ENCODE results near the gene GRID1. TPM values are rescaled to one million over a fixed set of nuclear protein-coding genes. Genes with fewer than 3 reads are reported as not detected.
A peak's percentile ranks its signal among the peaks of the same experiment; 100 is the strongest.

The GRID1 gene
- total and polyA plus RNA-seq, 9 of the 15 experiments (the other 6 are each of a cell fraction or from before 2014, with no cell fraction given), result 0.01 to 7.2 (median 1.2) TPM

GRCh38 chr10:85946713-85947326 lies 419.8 kb downstream of the GRID1 start (continued):
- TF ChIP-seq ILF3 (IDR thresholded peaks at IDR 0.05; ENCODE audit: borderline replicate concordance) (no peak), NFE2 (IDR thresholded peaks at IDR 0.05; ENCODE audit: low read depth) (peak; percentile 80), ZNF57 (CRISPR knock-in tag; IDR thresholded peaks at IDR 0.05) (no peak), MAFG (tag; conservative IDR thresholded peaks at IDR 0.05) (peak; percentile 55), MAFK (IDR thresholded peaks at IDR 0.05; ENCODE audit: low read length) (peak; percentile 14; the same call in 1 of the 2 replicates)

GRCh38 chr10:85936161-85936560 lies 430.4 kb downstream of the GRID1 start:
- H4K20me1 ChIP-seq (replicated peaks; ENCODE audit: control insufficient read depth, insufficient read depth, low read length), result no peaks in the 10 kb centered on the region
- no peak overlapping the region for H3K4me2 ChIP-seq (ENCODE audit: insufficient read depth, low read length)
- no peaks in the 10 kb centered on the region for H3K36me3 ChIP-seq (ENCODE audit: control insufficient read depth, insufficient read depth, low read length)
- intact Hi-C loops (cut with micrococcal nuclease) (no loop called here), in situ Hi-C loops (cut with MboI) (no loop called here)
- no peak overlapping the region for H3K9ac ChIP-seq (ENCODE audit: insufficient read depth in 1 of 2, low read depth in 2 of 2, low read length in 2 of 2)
- no peaks in the 10 kb centered on the region for H3K9me3 ChIP-seq (replicated peaks; ENCODE audit: control insufficient read depth, insufficient read depth, low read depth, low read length)
- WGBS (ENCODE audit: insufficient coverage, low coverage, missing lambda C conversion rate), result 0% methylated on average over 1 of the region's 1 CpG
- H3K4me3 ChIP-seq, result no peak overlapping the region
- no peak for DNase-seq (ENCODE audit: extremely low read depth in 1 of 4, low spot score in 3 of 4)
- no peaks in the 10 kb centered on the region for H3K27me3 ChIP-seq (ENCODE audit: control insufficient read depth in 2 of 2, insufficient read depth in 2 of 2, low read length in 2 of 2)
- no TSS peak for BruUV-seq (replicated peaks)
- ChIA-PET CTCF (ENCODE audit: low intra/inter-chr PET ratio) (no interaction called here), POLR2A (interaction anchor here (1.9 kb wide), 1 partner anchor 11 kb away, joined by 5 read pairs; no protein-coding TSS in a partner anchor)
- no peaks in the 10 kb centered on the region for H3K79me2 ChIP-seq (ENCODE audit: control insufficient read depth, insufficient read depth, low read length)
- FAIRE-seq, result no peak
- no peak overlapping the region for H3K27ac ChIP-seq (ENCODE audit: extremely low read depth, low read depth, low read length)
- H3K9me1 ChIP-seq (ENCODE audit: control insufficient read depth, insufficient read depth, low read length), result no peaks in the 10 kb centered on the region
- no peak overlapping the region for H2AFZ ChIP-seq (ENCODE audit: low read depth, low read length)
- ATAC-seq, result no peak
- H3K4me1 ChIP-seq (replicated peaks in 1 of 2; ENCODE audit: control insufficient read depth in 2 of 2, insufficient read depth in 2 of 2, low read length in 2 of 2), result no peaks in the 10 kb centered on the region
- TF ChIP-seq ZFP91 (CRISPR knock-in tag; IDR thresholded peaks at IDR 0.05), result no peak
- no peak for TF ChIP-seq ZNF212 (CRISPR knock-in tag; IDR thresholded peaks at IDR 0.05)
- no peak for TF ChIP-seq ETV6 (IDR thresholded peaks at IDR 0.05; ENCODE audit: borderline replicate concordance in 1 of 2, low read depth in 2 of 2, low read length in 1 of 2)
- TF ChIP-seq ETV6 (CRISPR knock-in tag; IDR thresholded peaks at IDR 0.05; ENCODE audit: borderline replicate concordance), result no peak
- no peak for TF ChIP-seq XRCC4 (IDR thresholded peaks at IDR 0.05; ENCODE audit: extremely low read depth, insufficient read depth, insufficient read length)
- no peak for TF ChIP-seq ZNF584 (CRISPR knock-in tag; IDR thresholded peaks at IDR 0.05; ENCODE audit: low read depth)
- no peak for TF ChIP-seq ZNF354B (CRISPR knock-in tag; IDR thresholded peaks at IDR 0.05)
- TF ChIP-seq RHOXF2B (CRISPR knock-in tag; conservative IDR thresholded peaks at IDR 0.05), result no peak
- TF ChIP-seq ZNF583 (CRISPR knock-in tag; IDR thresholded peaks at IDR 0.05), result no peak
- TF ChIP-seq MLX (CRISPR knock-in tag; conservative IDR thresholded peaks at IDR 0.05), result no peak
- TF ChIP-seq TBL1XR1 (IDR thresholded peaks at IDR 0.05; ENCODE audit: low read length in 2 of 2), result no peak
- TF ChIP-seq TCFL5 (CRISPR knock-in tag; conservative IDR thresholded peaks at IDR 0.05), result no peak
- TF ChIP-seq MYBL2 (IDR thresholded peaks at IDR 0.05; ENCODE audit: low read depth), result no peak
- no peak for TF ChIP-seq MYBL2 (CRISPR knock-in tag; IDR thresholded peaks at IDR 0.05; ENCODE audit: borderline replicate concordance)
- TF ChIP-seq NR3C1 (CRISPR knock-in tag; IDR thresholded peaks at IDR 0.05), result no peak
- no peak for TF ChIP-seq TEAD2 (tag; IDR thresholded peaks at IDR 0.05)
- TF ChIP-seq IFI16 (CRISPR knock-in tag; IDR thresholded peaks at IDR 0.05), result no peak
- TF ChIP-seq ZKSCAN1 (IDR thresholded peaks at IDR 0.05; ENCODE audit: low read depth, low read length), result no peak
